GM23338 (cell line): ENCODE data around the gene KIFBP. TPM values are rescaled to one million over a fixed set of nuclear protein-coding genes. Genes with fewer than 3 reads are reported as not detected.

Experiments used
- ATAC-seq: fragments of 200-7000 bp; cut with Tn5 transposase; 3 replicates; pipeline ENCODE4 v1.9.1; 2020
- DNase-seq: peaks from one replicate; pipeline ENCODE4 v3.0.0-alpha.2; 2015; ENCODE audit warnings: low spot score
- H2AFZ ChIP-seq: fragments of 200-600 bp; sonication (generic); 2 replicates; pipeline ENCODE4 v1.8.0; 2016; ENCODE audit warnings: antibody characterized with exemption, mild to moderate bottlenecking, moderate library complexity
- H3F3A ChIP-seq: fragments of 200-600 bp; sonication (generic); replicated peaks from 2 replicates; pipeline ENCODE4 v1.8.0; 2017; ENCODE audit warnings: antibody characterized with exemption, mixed run types, low read depth
- H3K27ac ChIP-seq: fragments of 200-600 bp; sonication (generic); 2 replicates; pipeline ENCODE4 v1.6.1; 2016; ENCODE audit warnings: low read depth
- H3K27me3 ChIP-seq: fragments of 200-600 bp; sonication (generic); 2 replicates; pipeline ENCODE4 v1.8.0; 2016; ENCODE audit warnings: mild to moderate bottlenecking, mixed run types, moderate library complexity; ENCODE audit not compliant: insufficient read depth
- H3K36me3 ChIP-seq: fragments of 200-600 bp; sonication (generic); 2 replicates; pipeline ENCODE4 v1.8.0; 2016; ENCODE audit warnings: mild to moderate bottlenecking; ENCODE audit not compliant: insufficient read depth
- H3K4me1 ChIP-seq: fragments of 200-600 bp; sonication (generic); 2 replicates; pipeline ENCODE4 v1.8.0; 2016; ENCODE audit warnings: mild to moderate bottlenecking, moderate library complexity; ENCODE audit not compliant: insufficient read depth
- H3K4me2 ChIP-seq: fragments of 200-600 bp; sonication (generic); 2 replicates; pipeline ENCODE4 v1.7.1; 2017; ENCODE audit warnings: mixed run types
- H3K4me3 ChIP-seq: fragments of 200-600 bp; sonication (generic); 2 replicates; pipeline ENCODE4 v1.6.1; 2016; ENCODE audit warnings: mixed run types
- H3K79me2 ChIP-seq: fragments of 200-600 bp; sonication (generic); replicated peaks from 2 replicates; pipeline ENCODE4 v1.8.0; 2017; ENCODE audit warnings: mild to moderate bottlenecking; ENCODE audit not compliant: insufficient read depth
- H3K9me2 ChIP-seq: fragments of 200-600 bp; sonication (generic); 2 replicates; pipeline ENCODE4 v1.8.0; 2017; ENCODE audit not compliant: insufficient read depth
- H4K20me1 ChIP-seq: fragments of 200-600 bp; sonication (generic); replicated peaks from 2 replicates; pipeline ENCODE4 v1.8.0; 2017; ENCODE audit warnings: mild to moderate bottlenecking; ENCODE audit not compliant: insufficient read depth
- H3K27ac Mint-ChIP-seq: 2 replicates; pipeline ENCODE4 v1.8.0; 2020; ENCODE audit warnings: inconsistent platforms, mild to moderate bottlenecking, moderate library complexity, mixed read lengths
- H3K27me3 Mint-ChIP-seq: 3 replicates; pipeline ENCODE4 v1.8.0; 2022; ENCODE audit warnings: low read depth, mild to moderate bottlenecking, moderate library complexity, mixed read lengths, inconsistent platforms; ENCODE audit not compliant: insufficient read depth, poor library complexity
- H3K36me3 Mint-ChIP-seq: 3 replicates; pipeline ENCODE4 v1.8.0; 2021; ENCODE audit warnings: low read depth, mild to moderate bottlenecking, inconsistent platforms, moderate library complexity, mixed read lengths
- H3K4me1 Mint-ChIP-seq: 3 replicates; pipeline ENCODE4 v1.8.0; 2020; ENCODE audit warnings: mild to moderate bottlenecking, inconsistent platforms, mixed read lengths
- H3K4me3 Mint-ChIP-seq: 3 replicates; pipeline ENCODE4 v1.8.0; 2021; ENCODE audit warnings: moderate library complexity, mild to moderate bottlenecking, inconsistent platforms, mixed read lengths
- H3K9me3 Mint-ChIP-seq: 3 replicates; pipeline ENCODE4 v1.8.0; 2020; ENCODE audit warnings: moderate library complexity, mild to moderate bottlenecking, inconsistent platforms, mixed read lengths
- CREB1 ChIP-seq: fragments of 250-450 bp; sonication (Bioruptor Pico); IDR thresholded peaks from 2 replicates; pipeline ENCODE4 v1.5.0; 2020; ENCODE audit warnings: low read depth, mild to moderate bottlenecking, moderate library complexity
- CTCF ChIP-seq, 2 experiments: fragments of 200-600 bp in 1 of 2; sonication (generic) in 1 of 2; conservative IDR thresholded peaks; 2 replicates each; pipeline versions ENCODE4 v1.5.1 to v1.6.1; 2016 to 2017; ENCODE audit warnings: antibody characterized with exemption in 2 of 2, low read depth in 2 of 2, mild to moderate bottlenecking in 2 of 2, moderate library complexity in 1 of 2
- ETS1 ChIP-seq: IDR thresholded peaks from 2 replicates; pipeline ENCODE4 v1.6.1; 2016; ENCODE audit warnings: antibody characterized with exemption
- EZH2 ChIP-seq: fragments of 200-600 bp; sonication (generic); IDR thresholded peaks from one replicate; pipeline ENCODE4 v1.8.0; 2017; ENCODE audit warnings: antibody characterized with exemption, mild to moderate bottlenecking, low read depth; ENCODE audit not compliant: unreplicated experiment
- EZH2phosphoT487 ChIP-seq: fragments of 200-600 bp; sonication (generic); IDR thresholded peaks from one replicate; pipeline ENCODE4 v1.8.1; 2018; ENCODE audit warnings: antibody characterized with exemption; ENCODE audit not compliant: unreplicated experiment
- JUNB ChIP-seq: IDR thresholded peaks from one replicate; pipeline ENCODE4 v1.6.1; 2016; ENCODE audit warnings: antibody characterized with exemption; ENCODE audit not compliant: unreplicated experiment
- NANOG ChIP-seq: IDR thresholded peaks from 2 replicates; pipeline ENCODE4 v1.6.1; 2016; ENCODE audit warnings: antibody characterized with exemption, borderline replicate concordance
- POLR2AphosphoS5 ChIP-seq: IDR thresholded peaks from 2 replicates; pipeline ENCODE4 v1.6.1; 2016; ENCODE audit warnings: antibody characterized with exemption, low read depth
- STAT1 ChIP-seq: IDR thresholded peaks from one replicate; pipeline ENCODE4 v1.6.1; 2016; ENCODE audit warnings: antibody characterized with exemption; ENCODE audit not compliant: unreplicated experiment
- ZNF114 ChIP-seq: fragments of 250-450 bp; sonication (Bioruptor Pico); IDR thresholded peaks from 2 replicates; pipeline ENCODE4 v1.5.0; 2020; ENCODE audit warnings: mild to moderate bottlenecking, moderate library complexity
- ZNF331 ChIP-seq: fragments of 250-450 bp; sonication (Bioruptor Pico); IDR thresholded peaks from 2 replicates; pipeline ENCODE4 v1.5.0; 2020; ENCODE audit warnings: low read depth, mild to moderate bottlenecking, moderate library complexity
- ZNF462 ChIP-seq: fragments of 250-450 bp; sonication (Bioruptor Pico); IDR thresholded peaks from 2 replicates; pipeline ENCODE4 v1.5.0; 2020; ENCODE audit warnings: mild to moderate bottlenecking, moderate library complexity
- polyA plus RNA-seq: library from polyadenylated mRNA; unstranded; fragments of >200 nt; fragmentation: Nextera tagmentation; extraction: Ambion mirVana; gene quantifications from 2 replicates; pipeline ENCODE4 v1.2.1, GENCODE V29; 2016
- total RNA-seq: library from RNA; depleted of rRNA; stranded (reverse); fragments of >200 nt; shearing (Covaris generic); gene quantifications from 2 replicates; pipeline ENCODE4 v1.2.3, GENCODE V29; 2014

The KIFBP gene
- total and polyA plus RNA-seq, 2 experiments from 2014 or later: 24.5 to 39.8 TPM

GRCh38 chr10:69061305-69062161 lies 72.9 kb downstream of the KIFBP start:
- H3F3A ChIP-seq: no peaks in the 10 kb centered on the region
- no peaks in the 10 kb centered on the region for H3K79me2 ChIP-seq
- no peak for DNase-seq
- H4K20me1 ChIP-seq: no peaks in the 10 kb centered on the region
- no peaks in the 10 kb centered on the region for H3K36me3 Mint-ChIP-seq
- H3K4me3 ChIP-seq: no peak overlapping the region
- H3K27ac Mint-ChIP-seq: no peak overlapping the region
- no peak overlapping the region for H3K4me3 Mint-ChIP-seq
- H2AFZ ChIP-seq: peak overlapping the region; percentile 53; the same call in 1 of the 2 replicates
- H3K27me3 Mint-ChIP-seq: peaks cover 8% of the 10 kb centered on the region
- H3K27me3 ChIP-seq: no peaks in the 10 kb centered on the region
- TF ChIP-seq EZH2phosphoT487: no peak
- no peaks in the 10 kb centered on the region for H3K4me1 ChIP-seq
- no peaks in the 10 kb centered on the region for H3K9me2 ChIP-seq
- no peaks in the 10 kb centered on the region for H3K9me3 Mint-ChIP-seq
- no peak overlapping the region for H3K4me2 ChIP-seq
- H3K27ac ChIP-seq: no peak overlapping the region
- H3K36me3 ChIP-seq: no peaks in the 10 kb centered on the region
- no peak for ATAC-seq
- peaks cover 6% of the 10 kb centered on the region for H3K4me1 Mint-ChIP-seq

GRCh38 chr10:69062901-69063300 lies 74.3 kb downstream of the KIFBP start:
- H3K9me2 ChIP-seq: no peaks in the 10 kb centered on the region
- H3K4me1 ChIP-seq: no peaks in the 10 kb centered on the region
- peaks cover 4% of the 10 kb centered on the region for H3K27me3 Mint-ChIP-seq
- no peaks in the 10 kb centered on the region for H3F3A ChIP-seq
- no peaks in the 10 kb centered on the region for H3K36me3 ChIP-seq
- no peak overlapping the region for H3K4me3 ChIP-seq
- H4K20me1 ChIP-seq: no peaks in the 10 kb centered on the region
- no peak for DNase-seq
- H3K27me3 ChIP-seq: no peaks in the 10 kb centered on the region
- H3K27ac Mint-ChIP-seq: no peak overlapping the region
- H3K79me2 ChIP-seq: no peaks in the 10 kb centered on the region
- ATAC-seq: no peak
- H3K4me2 ChIP-seq: no peak overlapping the region
- no peak overlapping the region for H3K27ac ChIP-seq
- H3K4me1 Mint-ChIP-seq: no peaks in the 10 kb centered on the region
- no peak overlapping the region for H3K4me3 Mint-ChIP-seq
- H2AFZ ChIP-seq: no peak overlapping the region
- no peaks in the 10 kb centered on the region for H3K36me3 Mint-ChIP-seq
- no peaks in the 10 kb centered on the region for H3K9me3 Mint-ChIP-seq
- no peak for TF ChIP-seq STAT1
- no peak for TF ChIP-seq CREB1 (CRISPR knock-in tag)
- no peak for TF ChIP-seq ZNF462 (CRISPR knock-in tag)
- no peak for TF ChIP-seq POLR2AphosphoS5
- no peak for TF ChIP-seq NANOG
- TF ChIP-seq EZH2: no peak
- no peak for TF ChIP-seq ZNF331 (CRISPR knock-in tag)
- TF ChIP-seq CTCF (conservative IDR thresholded peaks at IDR 0.05; ENCODE audit: low read depth in 2 of 2): no peak
- no peak for TF ChIP-seq EZH2phosphoT487
- no peak for TF ChIP-seq ETS1
- TF ChIP-seq ZNF114 (CRISPR knock-in tag): no peak
- TF ChIP-seq JUNB: no peak
